ENCODE measurements around the gene CGNL1.

CGNL1 gene

GRCh38 chr15:57509965-57510364 lies 133.7 kb downstream of the CGNL1 start:
- no peak overlapping the region for H3K4me3 ChIP-seq (replicated peaks; ENCODE audit: insufficient read depth, low read length)
- TF ChIP-seq GABPA (IDR thresholded peaks at IDR 0.05; ENCODE audit: low read depth) (no peak), SPI1 (IDR thresholded peaks at IDR 0.05; ENCODE audit: borderline replicate concordance, low read depth) (no peak), CTCF (IDR thresholded peaks at IDR 0.05; ENCODE audit: insufficient read depth, low read length) (no peak), REST (IDR thresholded peaks at IDR 0.05; ENCODE audit: insufficient replicate concordance, low read depth) (no peak), POLR2AphosphoS5 (IDR thresholded peaks at IDR 0.05; ENCODE audit: low read depth) (no peak)
- no peak overlapping the region for H3K27ac ChIP-seq (replicated peaks)
- no peak for DNase-seq (ENCODE audit: low read depth in 1 of 2, low spot score in 1 of 2)
- H3K27me3 ChIP-seq (ENCODE audit: insufficient read depth, poor library complexity, severe bottlenecking), result no peaks in the 10 kb centered on the region

GRCh38 chr15:57510647-57511046 lies 134.3 kb downstream of the CGNL1 start:
- DNase-seq (ENCODE audit: low read depth in 1 of 2, low spot score in 1 of 2), result no peak
- H3K4me3 ChIP-seq (replicated peaks; ENCODE audit: insufficient read depth, low read length), result no peak overlapping the region
- TF ChIP-seq REST (IDR thresholded peaks at IDR 0.05; ENCODE audit: insufficient replicate concordance, low read depth) (no peak), CTCF (IDR thresholded peaks at IDR 0.05; ENCODE audit: insufficient read depth, low read length) (no peak), POLR2AphosphoS5 (IDR thresholded peaks at IDR 0.05; ENCODE audit: low read depth) (no peak), GABPA (IDR thresholded peaks at IDR 0.05; ENCODE audit: low read depth) (no peak)
- no peaks in the 10 kb centered on the region for H3K27me3 ChIP-seq (ENCODE audit: insufficient read depth, poor library complexity, severe bottlenecking)
- no peak overlapping the region for H3K27ac ChIP-seq (replicated peaks)

- no peak for TF ChIP-seq SPI1 (IDR thresholded peaks at IDR 0.05; ENCODE audit: borderline replicate concordance, low read depth)
- no peak for TF ChIP-seq REST (IDR thresholded peaks at IDR 0.05; ENCODE audit: insufficient replicate concordance, low read depth)
- no peak for TF ChIP-seq POLR2AphosphoS5 (IDR thresholded peaks at IDR 0.05; ENCODE audit: low read depth)
- DNase-seq (ENCODE audit: low read depth in 1 of 2, low spot score in 1 of 2), result no peak
- Histone ChIP-seq H3K4me3 (replicated peaks; ENCODE audit: insufficient read depth, low read length) (no peak overlapping the region), H3K27ac (replicated peaks) (no peak overlapping the region), H3K27me3 (ENCODE audit: insufficient read depth, poor library complexity, severe bottlenecking) (no peaks in the 10 kb centered on the region)
Observed at GRCh38 chr15:57516327-57517029, 140.2 kb downstream of the CGNL1 start.

Data from HL-60 (cell line).